Left hindlimb (tissue), 1 donor: ENCODE measurements around the gene FILIP1L.

ENCODE experiments used
- DNase-seq: peaks from one replicate; pipeline ENCODE4 v3.0.0-alpha.2; 2018

FILIP1L gene

GRCh38 chr3:99833617-99834205 lies 280.6 kb downstream of the FILIP1L start:
- DNase-seq = no peak

DNA sequence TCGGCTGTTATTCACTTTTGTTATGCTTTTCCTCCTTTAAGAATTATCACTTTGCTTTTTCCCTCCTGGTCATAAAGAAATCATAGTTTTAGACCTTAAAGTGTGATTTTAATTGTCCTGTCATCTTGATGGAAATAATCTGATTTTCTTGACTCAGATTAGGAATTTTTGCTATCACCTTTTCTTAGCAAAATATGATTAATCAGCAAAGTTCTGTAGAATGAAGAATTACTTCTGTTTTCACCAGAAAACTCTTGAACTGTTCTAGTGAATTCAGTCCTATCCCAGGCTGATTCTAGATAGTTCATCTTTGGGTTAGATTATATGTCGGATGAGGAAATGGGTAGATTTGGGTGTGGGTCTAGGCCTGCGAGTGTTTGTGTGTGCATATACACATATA lies 284.5 kb downstream of the FILIP1L start:
- no peak for DNase-seq

GRCh38 chr3:99825004-99825640 lies 289.2 kb downstream of the FILIP1L start:
- no peak for DNase-seq

DNA sequence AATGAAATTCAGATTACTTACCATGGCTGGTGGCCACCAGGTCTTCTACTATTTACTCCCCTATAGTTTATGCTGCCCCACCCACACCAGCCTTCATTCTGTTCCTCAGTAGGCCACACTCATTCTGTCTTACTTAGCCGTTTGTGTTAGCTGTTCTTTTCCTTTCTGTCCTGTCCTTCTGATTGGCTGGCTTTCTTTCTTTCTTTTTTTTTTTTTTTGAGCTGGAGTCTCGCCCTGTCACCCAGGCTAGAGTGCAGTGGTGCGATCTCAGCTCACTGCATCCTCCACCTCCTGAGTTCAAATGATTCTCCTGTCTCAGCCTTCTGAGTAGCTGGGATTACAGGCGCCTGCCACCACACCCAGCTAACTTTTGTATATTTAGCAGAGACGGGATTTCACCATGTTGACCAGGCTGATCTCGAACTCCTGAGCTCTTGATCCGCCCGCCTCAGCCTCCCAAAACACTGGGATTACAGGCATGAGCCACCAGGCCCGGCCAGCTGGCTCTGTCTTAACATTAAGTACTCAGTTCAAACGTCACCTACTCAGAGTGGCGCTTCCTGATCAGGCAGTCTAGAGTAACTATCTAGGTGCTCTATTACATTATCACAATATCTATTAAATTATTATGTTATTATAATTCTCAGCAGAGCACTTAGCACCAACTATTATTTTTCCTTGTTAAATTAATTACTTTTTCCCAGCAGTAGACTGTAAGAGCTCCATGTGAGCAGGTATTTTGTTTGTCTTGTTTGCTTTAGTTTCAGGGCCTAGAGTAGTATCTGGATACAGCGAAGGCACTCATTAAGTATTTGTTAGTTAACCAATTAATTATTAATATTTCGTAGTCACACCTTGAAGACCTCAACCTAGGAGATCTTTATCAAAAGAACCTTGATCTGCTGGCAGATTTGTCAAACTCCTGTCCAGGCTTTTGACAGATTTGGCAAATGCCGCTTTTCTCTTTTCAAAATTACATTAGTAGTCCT lies 290.3 kb downstream of the FILIP1L start:
- DNase-seq = no peak

DNA sequence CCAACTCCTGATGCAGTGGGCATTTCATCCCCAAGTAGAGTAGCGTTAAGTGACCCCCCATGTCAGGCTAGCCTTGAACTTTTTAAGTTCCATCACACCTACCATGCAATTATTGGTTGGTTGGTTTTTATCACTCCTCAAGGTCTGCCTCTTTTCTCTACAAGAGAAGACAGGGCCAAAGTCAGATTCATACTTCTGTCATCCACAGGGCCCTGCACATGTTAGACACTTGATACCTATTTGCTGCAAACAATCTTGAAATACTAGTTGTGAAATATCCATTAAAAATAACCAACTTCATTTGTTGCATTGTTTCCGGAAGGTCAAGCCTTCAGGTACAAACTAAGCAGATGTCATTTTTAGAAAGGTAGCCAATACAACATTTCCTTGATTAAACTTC lies 295.5 kb downstream of the FILIP1L start:
- DNase-seq = no peak

DNA sequence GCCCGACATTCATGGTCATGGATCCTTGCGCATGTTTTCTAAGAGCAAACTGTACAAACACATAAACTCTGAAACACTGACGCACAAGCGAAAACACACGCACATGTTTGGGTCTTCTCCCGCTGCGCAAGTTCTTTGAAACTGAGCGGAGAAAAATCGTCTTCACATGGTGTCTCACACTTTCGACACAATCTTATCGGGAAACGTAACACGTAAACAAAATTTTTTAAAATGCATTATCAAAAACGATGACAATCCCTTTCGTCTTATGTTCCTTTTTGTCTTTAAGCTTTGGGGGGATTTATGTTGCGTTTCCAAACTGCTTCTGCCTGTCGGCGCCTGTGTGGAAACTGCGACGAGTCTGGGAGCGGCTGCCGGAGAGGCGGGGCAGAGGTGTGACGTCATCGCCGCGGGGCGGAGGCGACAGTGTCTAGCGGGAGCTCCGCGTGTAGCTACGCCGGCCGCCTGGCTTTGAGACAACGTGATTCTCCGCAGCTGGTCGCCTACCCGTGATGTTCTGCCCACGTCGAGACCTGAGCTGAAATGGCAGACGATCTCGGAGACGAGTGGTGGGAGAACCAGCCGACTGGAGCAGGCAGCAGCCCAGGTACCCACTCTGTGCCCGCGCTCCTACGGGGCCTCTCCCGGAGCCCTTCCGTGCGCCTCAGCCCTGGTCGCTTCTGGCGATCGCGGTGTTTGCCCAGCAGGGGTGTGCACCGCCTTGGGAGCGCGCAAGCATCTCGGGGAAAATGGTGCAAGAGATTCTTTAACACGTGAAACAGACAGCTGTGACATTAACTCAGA lies 296.7 kb downstream of the FILIP1L start, which contains the start of gene CMSS1:
CMSS1 (plus strand) TSS at position 426 of the 804 bp plus-strand sequence.
- DNase-seq = peak; percentile 95

DNA sequence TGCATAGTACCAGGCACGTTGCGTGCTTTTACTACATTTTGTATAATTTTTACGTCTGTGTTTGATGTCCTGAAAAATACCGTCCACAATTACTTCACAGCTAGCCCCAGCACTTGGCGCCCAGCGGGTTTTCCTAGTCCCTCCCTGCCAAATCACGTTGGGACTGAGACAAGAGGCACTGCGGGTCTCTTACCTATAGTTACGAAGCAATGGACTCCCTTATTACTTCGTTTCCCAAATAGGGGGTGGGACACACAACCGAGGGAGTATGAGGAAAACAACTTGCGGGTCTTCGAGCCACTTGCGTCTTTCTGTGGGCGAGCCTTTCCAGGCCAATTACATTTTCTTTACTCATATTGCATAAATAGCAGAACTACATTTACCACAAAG lies 297.3 kb downstream of the FILIP1L start:
- peak; percentile 50 for DNase-seq

GRCh38 chr3:99810403-99810802 lies 303.9 kb downstream of the FILIP1L start:
- DNase-seq = no peak

DNA sequence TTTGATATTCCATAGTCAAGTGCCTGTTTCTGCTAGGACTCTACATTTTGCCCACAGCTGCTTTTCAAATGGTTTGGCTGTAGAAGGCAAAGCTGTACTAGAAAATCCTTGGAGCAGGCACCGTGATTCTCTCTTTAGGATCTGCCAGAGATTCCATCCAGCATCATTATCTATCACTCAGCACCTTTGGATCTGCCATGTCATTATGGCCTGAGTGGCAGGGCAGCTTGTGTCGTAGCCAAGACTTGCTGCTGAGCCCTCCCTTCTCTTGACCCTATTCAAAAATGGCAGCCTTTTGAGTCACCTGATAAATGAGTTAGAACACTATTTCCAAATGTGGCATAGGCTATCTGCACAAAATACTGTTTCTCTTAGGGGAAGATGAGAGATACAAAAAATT lies 304.7 kb downstream of the FILIP1L start:
- no peak for DNase-seq

- DNase-seq = no peak
These were observed 306.0 kb downstream of the FILIP1L start for GRCh38 chr3:99808163-99808794.

DNA sequence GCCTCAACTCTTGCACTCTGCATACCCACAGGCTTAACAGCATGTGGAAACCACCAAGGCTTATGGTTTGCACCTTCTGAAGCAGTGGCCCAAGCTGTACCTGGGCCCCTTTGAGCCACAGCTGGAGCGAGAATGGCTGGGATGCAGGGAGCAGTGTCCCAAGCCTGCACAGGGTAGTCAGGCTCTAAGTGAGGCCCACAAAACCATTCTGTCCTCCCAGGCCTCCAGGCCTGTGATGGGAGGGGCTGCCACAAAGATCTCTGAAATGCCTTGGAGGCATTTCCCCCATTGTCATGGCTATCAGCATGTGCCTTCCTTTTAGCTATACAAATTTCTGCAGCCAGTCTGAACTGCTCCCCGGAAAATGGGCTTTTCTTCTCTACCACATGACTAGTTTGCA lies 309.1 kb downstream of the FILIP1L start:
- DNase-seq = no peak

DNA sequence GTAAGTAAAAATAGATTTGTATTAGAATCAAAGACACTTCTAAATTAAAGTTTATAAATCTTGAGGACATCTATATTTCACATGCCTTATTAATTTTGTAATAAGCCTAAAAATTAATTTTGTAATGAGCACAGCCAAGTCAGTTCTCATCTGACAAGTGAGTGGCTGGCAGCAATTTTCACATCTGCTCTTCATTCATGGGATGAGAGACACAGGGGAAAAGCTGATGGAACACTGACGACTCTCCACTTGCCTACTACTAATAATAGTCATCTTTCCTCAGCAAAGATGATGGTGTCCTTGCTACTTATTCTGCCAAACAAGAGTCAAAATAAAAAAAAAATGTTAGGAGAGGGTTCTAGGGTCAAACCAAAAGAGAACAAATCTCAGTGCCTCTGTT lies 311.0 kb downstream of the FILIP1L start:
- no peak for DNase-seq

- DNase-seq = no peak
These were observed 314.9 kb downstream of the FILIP1L start for GRCh38 chr3:99799422-99799821.

GRCh38 chr3:99795573-99795972 lies 318.7 kb downstream of the FILIP1L start:
- no peak for DNase-seq

GRCh38 chr3:99794485-99794884 lies 319.8 kb downstream of the FILIP1L start:
- no peak for DNase-seq

- DNase-seq = peak; percentile 46
These were observed 325.1 kb downstream of the FILIP1L start for GRCh38 chr3:99789011-99789721.
